Measurements from ENCODE around the gene PRPF8. TPM values are rescaled to one million over a fixed set of nuclear protein-coding genes. Genes with fewer than 3 reads are reported as not detected.

Gene PRPF8
- total and polyA plus RNA-seq, 2 of the 13 experiments (the other 11 are each of a cell fraction or from before 2014, with no cell fraction given), result 112 to 179 TPM

GRCh38 chr17:1627982-1628855 lies 56.4 kb downstream of the PRPF8 start, which contains the start of gene SLC43A2:
TSS of gene SLC43A2 (minus strand) at chr17:1628834. CDS start at chr17:1627874, 960 bp downstream.
- intact Hi-C loops (cut with micrococcal nuclease; ENCODE audit: unreplicated experiment), result loop anchor here (1.0 kb wide), 1 partner anchor 54 kb away; no protein-coding TSS in a partner anchor
- POLR2A ChIA-PET, result interaction anchor here (0.6 to 3.2 kb wide), 12 partner anchors 9 to 182 kb away, joined by 3 to 27 read pairs (median 4); partner anchors contain the start of genes INPP5K and RILP
- ATAC-seq, result peak; percentile 86
- CTCF ChIA-PET (ENCODE audit: low intra/inter-chr PET ratio, low total read pairs), result interaction anchor here (3.6 kb wide), 1 partner anchor 54 kb away, joined by 55 read pairs; no protein-coding TSS in a partner anchor
- no peak within 1 kb of the TSS for H2AFZ ChIP-seq (ENCODE audit: low read length)
- peak within 1 kb of the TSS; percentile 71 for H3K27ac ChIP-seq (ENCODE audit: extremely low read length, insufficient read depth, low read length)
- H3K4me3 ChIP-seq (replicated peaks in 1 of 3; ENCODE audit: insufficient read depth in 1 of 3, low read depth in 2 of 3, low read length in 3 of 3), result peak within 1 kb of the TSS; percentile 62 to 93 (median 90)
- under 1% methylated on average over 31 of the region's 95 CpGs for WGBS (ENCODE audit: low lambda C conversion rate)
- BruUV-seq (replicated peaks), result no TSS peak
- H3K9me3 ChIP-seq (ENCODE audit: low read length), result no peaks in the 10 kb centered on the region
- peaks cover 0 to 2% of the 10 kb centered on the region in 2 experiments; a peak in 1 of 5 replicates for H3K36me3 ChIP-seq (replicated peaks in 1 of 2; ENCODE audit: control insufficient read depth in 1 of 2, insufficient read depth in 2 of 2, low read length in 2 of 2)
- no peak for FAIRE-seq
- H4K20me1 ChIP-seq (ENCODE audit: insufficient read depth, low read length), result no peaks in the 10 kb centered on the region
- peak; percentile 58 for DNase-seq (ENCODE audit: low spot score)
- H3K79me2 ChIP-seq (ENCODE audit: insufficient read depth, low read length), result no peaks in the 10 kb centered on the region
- H3K9ac ChIP-seq (ENCODE audit: insufficient read depth, low read depth, low read length), result peak within 1 kb of the TSS; percentile 71
- H3K27me3 ChIP-seq (ENCODE audit: control insufficient read depth in 1 of 2, insufficient read depth in 2 of 2, low read length in 2 of 2), result peaks cover 0 to 2% of the 10 kb centered on the region in 2 experiments; a peak in 1 of 5 replicates
- peak within 1 kb of the TSS; percentile 99 for H3K4me2 ChIP-seq (ENCODE audit: low read depth, low read length)
- peaks cover 40% of the 10 kb centered on the region for H3K4me1 ChIP-seq (ENCODE audit: insufficient read depth, low read length)
- in situ Hi-C loops (cut with HindIII; ENCODE audit: extremely low pct_ligation_motif_present, low pct_unique_long_range_greater_than_20kb), result loop anchor here (5.0 kb wide), 1 partner anchor 51 kb away; no protein-coding TSS in a partner anchor
- no peak for TF ChIP-seq MZF1 (CRISPR knock-in tag; IDR thresholded peaks at IDR 0.05; ENCODE audit: borderline replicate concordance)
- TF ChIP-seq SMAD1 (CRISPR knock-in tag; IDR thresholded peaks at IDR 0.05; ENCODE audit: borderline replicate concordance, low read depth), result no peak; the same call in 1 of the 2 replicates
- TF ChIP-seq ZKSCAN1 (IDR thresholded peaks at IDR 0.05; ENCODE audit: low read length), result no peak
- TF ChIP-seq ISL2 (CRISPR knock-in tag; IDR thresholded peaks at IDR 0.05), result no peak
- TF ChIP-seq ZHX2 (IDR thresholded peaks at IDR 0.05; ENCODE audit: low read depth), result no peak
- no peak for TF ChIP-seq ZHX2 (CRISPR knock-in tag; IDR thresholded peaks at IDR 0.05; ENCODE audit: borderline replicate concordance)
- TF ChIP-seq, protein P1, sequence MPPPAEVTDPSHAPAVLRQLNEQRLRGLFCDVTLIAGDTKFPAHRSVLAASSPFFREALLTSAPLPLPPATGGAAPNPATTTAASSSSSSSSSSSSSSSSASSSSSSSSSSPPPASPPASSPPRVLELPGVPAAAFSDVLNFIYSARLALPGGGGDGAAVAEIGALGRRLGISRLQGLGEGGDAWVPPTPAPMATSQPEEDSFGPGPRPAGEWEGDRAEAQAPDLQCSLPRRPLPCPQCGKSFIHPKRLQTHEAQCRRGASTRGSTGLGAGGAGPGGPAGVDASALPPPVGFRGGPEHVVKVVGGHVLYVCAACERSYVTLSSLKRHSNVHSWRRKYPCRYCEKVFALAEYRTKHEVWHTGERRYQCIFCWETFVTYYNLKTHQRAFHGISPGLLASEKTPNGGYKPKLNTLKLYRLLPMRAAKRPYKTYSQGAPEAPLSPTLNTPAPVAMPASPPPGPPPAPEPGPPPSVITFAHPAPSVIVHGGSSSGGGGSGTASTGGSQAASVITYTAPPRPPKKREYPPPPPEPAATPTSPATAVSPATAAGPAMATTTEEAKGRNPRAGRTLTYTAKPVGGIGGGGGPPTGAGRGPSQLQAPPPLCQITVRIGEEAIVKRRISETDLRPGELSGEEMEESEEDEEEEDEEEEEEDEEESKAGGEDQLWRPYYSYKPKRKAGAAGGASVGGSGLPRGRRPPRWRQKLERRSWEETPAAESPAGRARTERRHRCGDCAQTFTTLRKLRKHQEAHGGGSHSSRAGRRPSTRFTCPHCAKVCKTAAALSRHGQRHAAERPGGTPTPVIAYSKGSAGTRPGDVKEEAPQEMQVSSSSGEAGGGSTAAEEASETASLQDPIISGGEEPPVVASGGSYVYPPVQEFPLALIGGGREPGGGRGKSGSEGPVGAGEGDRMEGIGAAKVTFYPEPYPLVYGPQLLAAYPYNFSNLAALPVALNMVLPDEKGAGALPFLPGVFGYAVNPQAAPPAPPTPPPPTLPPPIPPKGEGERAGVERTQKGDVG (CRISPR knock-in tag; IDR thresholded peaks at IDR 0.05; ENCODE audit: borderline replicate concordance), result no peak
- TF ChIP-seq TGIF2 (CRISPR knock-in tag; IDR thresholded peaks at IDR 0.05), result no peak; the same call in 1 of the 2 replicates
- TF ChIP-seq CENPX (CRISPR knock-in tag; IDR thresholded peaks at IDR 0.05), result no peak
- no peak for TF ChIP-seq SRSF1 (optimal IDR thresholded peaks at IDR 0.05; ENCODE audit: low read depth, low read length)
- no peak for TF ChIP-seq ZNF83 (CRISPR knock-in tag; IDR thresholded peaks at IDR 0.05; ENCODE audit: borderline replicate concordance)
- TF ChIP-seq SNAPC2 (CRISPR knock-in tag; IDR thresholded peaks at IDR 0.05), result no peak
- TF ChIP-seq SPEN (CRISPR knock-in tag; IDR thresholded peaks at IDR 0.05; ENCODE audit: low read depth), result 0 out of 2 replicates have a peak, but pooled peaks have one; percentile 42
- no peak for TF ChIP-seq ZNF75D (CRISPR knock-in tag; IDR thresholded peaks at IDR 0.05; ENCODE audit: borderline replicate concordance)
